DOHH2 (cell line): ENCODE data around the gene CDNF.
A peak's percentile ranks its signal among the peaks of the same experiment; 100 is the strongest.

Experiments
- H3F3A ChIP-seq: fragments of 200-600 bp; sonication (generic), shearing (Covaris generic); 2 replicates; pipeline ENCODE4 v1.6.0; 2016; ENCODE audit warnings: antibody characterized with exemption, mild to moderate bottlenecking; ENCODE audit not compliant: control insufficient read depth, insufficient read depth
- H3K27ac ChIP-seq: fragments of 200-600 bp; sonication (generic); 2 replicates; pipeline ENCODE4 v1.5.1; 2014; ENCODE audit warnings: low read depth, mild to moderate bottlenecking, low read length, moderate library complexity
- H3K27me3 ChIP-seq: fragments of 200-600 bp; sonication (generic); 2 replicates; pipeline ENCODE4 v1.6.1; 2014; ENCODE audit warnings: mild to moderate bottlenecking, low read length, mixed read lengths; ENCODE audit not compliant: control insufficient read depth
- H3K36me3 ChIP-seq: fragments of 200-600 bp; sonication (generic); 2 replicates; pipeline ENCODE4 v1.6.1; 2014; ENCODE audit warnings: mild to moderate bottlenecking, low read length, moderate library complexity, mixed read lengths; ENCODE audit not compliant: control insufficient read depth
- H3K4me1 ChIP-seq: fragments of 200-600 bp; sonication (generic); 2 replicates; pipeline ENCODE4 v1.6.1; 2014; ENCODE audit warnings: mild to moderate bottlenecking, low read length, mixed read lengths; ENCODE audit not compliant: control insufficient read depth
- H3K4me2 ChIP-seq: fragments of 200-600 bp; sonication (generic); 2 replicates; pipeline ENCODE4 v1.6.0; 2014; ENCODE audit warnings: mild to moderate bottlenecking, low read length, moderate library complexity
- H3K4me3 ChIP-seq: fragments of 200-600 bp; sonication (generic); 2 replicates; pipeline ENCODE4 v1.5.1; 2014; ENCODE audit warnings: mild to moderate bottlenecking, low read length, mixed read lengths
- H3K79me2 ChIP-seq: fragments of 200-600 bp; sonication (generic); 2 replicates; pipeline ENCODE4 v1.6.1; 2014; ENCODE audit warnings: mild to moderate bottlenecking, low read length, mixed read lengths; ENCODE audit not compliant: control insufficient read depth
- H3K9me2 ChIP-seq: fragments of 200-600 bp; sonication (generic); replicated peaks from 2 replicates; pipeline ENCODE4 v1.6.1; 2014; ENCODE audit warnings: mild to moderate bottlenecking, low read length, mixed read lengths; ENCODE audit not compliant: control insufficient read depth
- H3K9me3 ChIP-seq: fragments of 200-600 bp; sonication (generic); 2 replicates; pipeline ENCODE4 v1.6.1; 2014; ENCODE audit warnings: antibody characterized with exemption, low read length, mixed read lengths; ENCODE audit not compliant: control insufficient read depth, insufficient read depth
- H4K20me1 ChIP-seq: fragments of 200-600 bp; sonication (generic); 2 replicates; pipeline ENCODE4 v1.6.0; 2014; ENCODE audit warnings: low read depth, mild to moderate bottlenecking, antibody characterized with exemption, low read length, moderate library complexity; ENCODE audit not compliant: control insufficient read depth, insufficient read depth
- EZH2phosphoT487 ChIP-seq: fragments of 200-600 bp; sonication (generic); IDR thresholded peaks from 2 replicates; pipeline ENCODE4 v1.6.1; 2017; ENCODE audit warnings: borderline replicate concordance, mild to moderate bottlenecking, antibody characterized with exemption, low read length, moderate library complexity, mixed read lengths
- TF ChIP-seq, protein P1 (sequence below): fragments of 200-600 bp; sonication (generic); IDR thresholded peaks from one replicate; pipeline ENCODE4 v1.5.1; 2014; ENCODE audit warnings: antibody characterized with exemption, mild to moderate bottlenecking, low read depth, low read length; ENCODE audit not compliant: poor library complexity, severe bottlenecking

The CDNF gene

DNA sequence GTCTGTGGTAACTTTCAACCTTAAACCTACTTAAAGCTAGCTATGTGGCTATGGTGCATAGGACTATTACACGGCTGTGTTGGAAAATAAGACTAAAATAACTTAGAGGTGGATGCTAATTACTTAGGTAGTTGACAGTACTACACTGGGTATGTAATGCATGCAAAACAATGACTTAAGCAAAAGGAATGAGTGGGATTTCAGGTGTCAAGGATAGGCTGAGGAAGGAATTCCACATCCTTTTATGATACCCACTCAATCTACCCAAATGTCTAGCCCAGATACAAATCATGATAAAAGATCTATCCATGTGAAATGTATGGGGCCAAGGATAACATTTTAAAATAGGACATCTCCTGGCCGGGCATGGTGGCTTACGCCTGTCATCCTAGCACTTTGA, 13.9 kb downstream of the CDNF start:
- Histone ChIP-seq H3K79me2 (0 out of 2 replicates have a peak, but pooled peaks cover 3% of the 10 kb centered on the region), H3K27ac (no peak overlapping the region), H3K4me3 (no peak overlapping the region), H3K27me3 (no peaks in the 10 kb centered on the region), H3K36me3 (no peaks in the 10 kb centered on the region), H3F3A (no peaks in the 10 kb centered on the region), H3K4me1 (peaks cover 38% of the 10 kb centered on the region), H3K9me3 (no peaks in the 10 kb centered on the region), H4K20me1 (no peaks in the 10 kb centered on the region), H3K4me2 (no peak overlapping the region), H3K9me2 (no peaks in the 10 kb centered on the region)
- TF ChIP-seq EZH2phosphoT487 = no peak
- TF ChIP-seq, protein P1, sequence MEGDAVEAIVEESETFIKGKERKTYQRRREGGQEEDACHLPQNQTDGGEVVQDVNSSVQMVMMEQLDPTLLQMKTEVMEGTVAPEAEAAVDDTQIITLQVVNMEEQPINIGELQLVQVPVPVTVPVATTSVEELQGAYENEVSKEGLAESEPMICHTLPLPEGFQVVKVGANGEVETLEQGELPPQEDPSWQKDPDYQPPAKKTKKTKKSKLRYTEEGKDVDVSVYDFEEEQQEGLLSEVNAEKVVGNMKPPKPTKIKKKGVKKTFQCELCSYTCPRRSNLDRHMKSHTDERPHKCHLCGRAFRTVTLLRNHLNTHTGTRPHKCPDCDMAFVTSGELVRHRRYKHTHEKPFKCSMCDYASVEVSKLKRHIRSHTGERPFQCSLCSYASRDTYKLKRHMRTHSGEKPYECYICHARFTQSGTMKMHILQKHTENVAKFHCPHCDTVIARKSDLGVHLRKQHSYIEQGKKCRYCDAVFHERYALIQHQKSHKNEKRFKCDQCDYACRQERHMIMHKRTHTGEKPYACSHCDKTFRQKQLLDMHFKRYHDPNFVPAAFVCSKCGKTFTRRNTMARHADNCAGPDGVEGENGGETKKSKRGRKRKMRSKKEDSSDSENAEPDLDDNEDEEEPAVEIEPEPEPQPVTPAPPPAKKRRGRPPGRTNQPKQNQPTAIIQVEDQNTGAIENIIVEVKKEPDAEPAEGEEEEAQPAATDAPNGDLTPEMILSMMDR = no peak

DNA sequence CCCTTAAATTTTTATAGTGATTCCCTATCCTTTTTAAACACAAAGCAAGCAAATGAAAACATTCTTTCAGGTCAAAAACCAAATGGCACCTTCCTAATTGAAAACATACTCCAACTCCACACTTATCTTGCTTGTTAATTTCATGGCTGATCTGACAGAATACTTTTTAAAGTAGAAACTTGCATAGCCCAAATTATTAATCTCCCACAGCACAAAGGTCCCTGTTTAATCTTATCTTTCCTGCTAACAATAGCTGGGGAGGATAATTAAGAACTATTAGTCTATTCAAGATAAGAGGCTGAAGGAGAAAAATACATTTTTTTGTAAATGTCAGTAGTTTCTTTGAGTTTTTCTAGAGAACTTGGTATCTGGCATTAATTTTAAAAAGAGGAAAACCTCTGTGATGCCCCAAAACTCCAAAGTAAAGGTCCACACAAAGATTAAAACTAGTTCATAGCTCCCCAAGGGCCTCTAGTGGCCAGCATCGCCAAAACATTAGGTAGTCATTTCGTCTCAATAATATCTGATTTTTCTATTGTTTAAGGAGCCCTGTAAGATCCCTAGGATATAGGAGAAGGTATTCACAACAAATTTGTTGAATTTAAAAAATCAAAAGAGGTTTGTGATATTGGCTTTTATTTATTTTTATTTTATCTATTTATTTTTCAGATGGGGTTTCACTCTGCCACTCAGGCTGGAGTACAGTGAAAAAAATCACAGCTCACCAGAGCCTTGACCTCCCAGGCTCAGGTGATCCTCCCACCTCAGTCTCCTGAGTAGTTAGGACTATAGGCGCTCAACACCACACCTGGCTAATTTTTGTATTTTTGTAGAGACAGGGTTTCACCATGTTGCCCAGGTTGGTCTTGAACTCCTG, 14.7 kb downstream of the CDNF start:
- no peaks in the 10 kb centered on the region for H3K9me3 ChIP-seq
- no peaks in the 10 kb centered on the region for H4K20me1 ChIP-seq
- H3K36me3 ChIP-seq = no peaks in the 10 kb centered on the region
- peaks cover 38% of the 10 kb centered on the region for H3K4me1 ChIP-seq
- TF ChIP-seq, protein P1 = peak; percentile 76
- no peak for TF ChIP-seq EZH2phosphoT487
- H3K27me3 ChIP-seq = no peaks in the 10 kb centered on the region
- peak overlapping the region; percentile 38 for H3K4me2 ChIP-seq
- no peaks in the 10 kb centered on the region for H3K9me2 ChIP-seq
- H3F3A ChIP-seq = no peaks in the 10 kb centered on the region
- 0 out of 2 replicates have a peak, but pooled peaks cover 3% of the 10 kb centered on the region for H3K79me2 ChIP-seq
- H3K27ac ChIP-seq = peak overlapping the region; percentile 36
- H3K4me3 ChIP-seq = peak overlapping the region; percentile 7; the same call in 1 of the 2 replicates

DNA sequence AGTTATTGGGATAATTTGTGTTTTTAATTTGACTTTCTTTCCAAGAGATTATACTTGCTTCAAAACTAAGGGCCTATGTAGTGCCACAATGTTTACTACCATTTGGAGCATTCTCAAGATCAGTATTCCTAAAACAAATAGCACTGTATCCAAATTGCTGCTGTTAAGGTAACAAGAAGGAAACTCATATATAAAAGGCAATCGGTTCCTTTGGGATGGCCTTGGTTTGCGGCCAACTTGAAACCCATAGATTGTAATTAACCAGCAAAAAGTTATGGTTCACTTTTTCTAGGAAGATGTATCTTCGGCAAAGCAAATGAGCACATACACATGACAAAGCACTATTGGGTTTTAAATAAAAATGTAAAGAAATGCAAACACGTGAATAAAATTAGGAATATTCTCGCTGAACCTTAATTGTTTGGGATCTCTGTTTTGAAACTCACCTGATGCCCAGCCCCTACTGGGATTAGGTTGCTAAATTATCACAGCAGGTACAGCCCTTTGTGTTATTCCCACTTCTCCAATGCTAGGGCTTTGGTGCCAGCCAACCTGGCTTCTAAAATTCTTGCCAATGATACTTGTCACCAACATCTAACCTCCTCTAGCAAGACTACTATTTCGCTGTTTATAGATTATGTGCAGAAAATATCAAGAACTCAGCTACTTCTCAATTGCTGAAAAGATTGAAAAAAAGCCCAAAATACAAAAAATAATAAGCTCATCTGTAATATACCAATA, 16.0 kb downstream of the CDNF start:
- Histone ChIP-seq H3K4me3 (no peak overlapping the region), H3F3A (no peaks in the 10 kb centered on the region), H3K79me2 (0 out of 2 replicates have a peak, but pooled peaks cover 3% of the 10 kb centered on the region), H3K4me1 (peaks cover 38% of the 10 kb centered on the region), H3K9me2 (no peaks in the 10 kb centered on the region), H3K27me3 (no peaks in the 10 kb centered on the region), H3K9me3 (no peaks in the 10 kb centered on the region), H3K27ac (no peak overlapping the region), H3K4me2 (no peak overlapping the region), H4K20me1 (no peaks in the 10 kb centered on the region), H3K36me3 (no peaks in the 10 kb centered on the region)
- TF ChIP-seq, protein P1 = no peak
- TF ChIP-seq EZH2phosphoT487 = no peak
